ENCODE data around the gene EIPR1.

- TF ChIP-seq ZNF281 (CRISPR knock-in tag; IDR thresholded peaks at IDR 0.05): no peak
- TF ChIP-seq CREB1 (CRISPR knock-in tag; IDR thresholded peaks at IDR 0.05): no peak
- TF ChIP-seq E2F4 (CRISPR knock-in tag; IDR thresholded peaks at IDR 0.05; ENCODE audit: borderline replicate concordance, low read depth): no peak
Measured at GRCh38 chr2:3192920-3193319, 184.7 kb downstream of the EIPR1 start.
